NK-92 (cell line): ENCODE measurements around the gene NR3C1.

Source experiments
- DNase-seq: peaks from one replicate; lab custom pipeline; 2025; ENCODE audit not compliant: unreplicated experiment; lab: John Stamatoyannopoulos, UW

NR3C1 gene

GRCh38 chr5:143372187-143372829 is 31.2 kb downstream of the NR3C1 start:
- DNase-seq, result no peak

- DNase-seq, result no peak
These were observed 33.0 kb downstream of the NR3C1 start for GRCh38 chr5:143370440-143370839.

- DNase-seq, result no peak
These were observed 39.4 kb downstream of the NR3C1 start for GRCh38 chr5:143364061-143364460.

- no peak for DNase-seq
These were observed 40.7 kb downstream of the NR3C1 start for GRCh38 chr5:143362664-143363227.

GRCh38 chr5:143361438-143361837 is 42.0 kb downstream of the NR3C1 start:
- no peak for DNase-seq

GRCh38 chr5:143360755-143361154 is 42.7 kb downstream of the NR3C1 start:
- no peak for DNase-seq

GRCh38 chr5:143359869-143360268 is 43.6 kb downstream of the NR3C1 start:
- DNase-seq, result no peak

GRCh38 chr5:143356855-143357583 is 46.5 kb downstream of the NR3C1 start:
- DNase-seq, result no peak

- DNase-seq, result no peak
These were observed 47.8 kb downstream of the NR3C1 start for GRCh38 chr5:143355710-143356109.

GRCh38 chr5:143354025-143354424 is 49.5 kb downstream of the NR3C1 start:
- no peak for DNase-seq

- DNase-seq, result no peak
These were observed 50.8 kb downstream of the NR3C1 start for GRCh38 chr5:143352691-143353090.

GRCh38 chr5:143350751-143351602 is 52.5 kb downstream of the NR3C1 start:
- DNase-seq, result no peak

GRCh38 chr5:143350341-143350740 is 53.1 kb downstream of the NR3C1 start:
- no peak for DNase-seq

GRCh38 chr5:143349177-143349576 is 54.3 kb downstream of the NR3C1 start:
- DNase-seq, result no peak

GRCh38 chr5:143347698-143348344 is 55.7 kb downstream of the NR3C1 start:
- no peak for DNase-seq

GRCh38 chr5:143347046-143347445 is 56.4 kb downstream of the NR3C1 start:
- DNase-seq, result no peak

- DNase-seq, result no peak
These were observed 57.6 kb downstream of the NR3C1 start for GRCh38 chr5:143345671-143346440.

- no peak for DNase-seq
These were observed 60.4 kb downstream of the NR3C1 start for GRCh38 chr5:143343042-143343441.

GRCh38 chr5:143342607-143343006 is 60.9 kb downstream of the NR3C1 start:
- DNase-seq, result no peak
